Loucy (cell line): ENCODE measurements around the gene MTG2.

Source experiments
- H2AFZ ChIP-seq: fragments of 200-600 bp; sonication (generic); 2 replicates; pipeline ENCODE4 v1.6.0; 2016; ENCODE audit warnings: antibody characterized with exemption, mild to moderate bottlenecking, low read length, moderate library complexity
- H3F3A ChIP-seq: fragments of 200-600 bp; 2 replicates; pipeline ENCODE4 v1.6.0; 2016; ENCODE audit warnings: antibody characterized with exemption, low read depth, mild to moderate bottlenecking
- H3K27me3 ChIP-seq: fragments of 200-600 bp; sonication (generic); 2 replicates; pipeline ENCODE4 v1.6.1; 2014; ENCODE audit warnings: low read length, mild to moderate bottlenecking; ENCODE audit not compliant: insufficient read depth, poor library complexity, severe bottlenecking
- H3K36me3 ChIP-seq: fragments of 200-600 bp; sonication (generic); 2 replicates; pipeline ENCODE4 v1.6.1; 2016; ENCODE audit warnings: low read length; ENCODE audit not compliant: insufficient read depth
- H3K4me1 ChIP-seq: fragments of 200-600 bp; sonication (generic); 2 replicates; pipeline ENCODE4 v1.5.1; 2014; ENCODE audit warnings: low read length, mild to moderate bottlenecking; ENCODE audit not compliant: insufficient read depth, poor library complexity, severe bottlenecking
- H3K4me2 ChIP-seq: fragments of 200-600 bp; sonication (generic); 2 replicates; pipeline ENCODE4 v1.6.0; 2014; ENCODE audit warnings: antibody characterized with exemption, low read length, low read depth, mild to moderate bottlenecking; ENCODE audit not compliant: poor library complexity, severe bottlenecking
- H3K4me3 ChIP-seq: fragments of 200-600 bp; sonication (generic); 2 replicates; pipeline ENCODE4 v1.5.1; 2014; ENCODE audit warnings: low read length, mild to moderate bottlenecking, mixed read lengths; ENCODE audit not compliant: poor library complexity, severe bottlenecking
- H3K79me2 ChIP-seq: fragments of 200-600 bp; sonication (generic); 2 replicates; pipeline ENCODE4 v1.6.1; 2014; ENCODE audit warnings: low read length; ENCODE audit not compliant: insufficient read depth
- H3K9ac ChIP-seq: fragments of 200-600 bp; sonication (generic); 2 replicates; pipeline ENCODE4 v1.6.0; 2014; ENCODE audit warnings: mild to moderate bottlenecking, low read depth, low read length, moderate library complexity; ENCODE audit not compliant: poor library complexity, severe bottlenecking
- H3K9me2 ChIP-seq: fragments of 200-600 bp; sonication (generic); replicated peaks from 2 replicates; pipeline ENCODE4 v1.6.1; 2016; ENCODE audit warnings: low read depth, low read length, mixed read lengths
- H3K9me3 ChIP-seq: fragments of 200-600 bp; sonication (generic); 2 replicates; pipeline ENCODE4 v1.6.1; 2014; ENCODE audit warnings: mild to moderate bottlenecking, antibody characterized with exemption, low read length, low read depth; ENCODE audit not compliant: insufficient read depth
- H4K20me1 ChIP-seq: fragments of 200-600 bp; sonication (generic); 2 replicates; pipeline ENCODE4 v1.6.0; 2014; ENCODE audit warnings: antibody characterized with exemption, low read length, mild to moderate bottlenecking; ENCODE audit not compliant: insufficient read depth, poor library complexity, severe bottlenecking
- EZH2phosphoT487 ChIP-seq: fragments of 200-600 bp; IDR thresholded peaks from 2 replicates; pipeline ENCODE4 v1.6.1; 2018; ENCODE audit warnings: antibody characterized with exemption, mild to moderate bottlenecking, moderate library complexity, borderline replicate concordance
- TF ChIP-seq, protein P1 (sequence below): fragments of 200-600 bp; sonication (generic); conservative IDR thresholded peaks from 2 replicates; pipeline ENCODE4 v1.5.1; 2014; ENCODE audit warnings: mild to moderate bottlenecking, antibody characterized with exemption, low read length

The MTG2 gene

DNA sequence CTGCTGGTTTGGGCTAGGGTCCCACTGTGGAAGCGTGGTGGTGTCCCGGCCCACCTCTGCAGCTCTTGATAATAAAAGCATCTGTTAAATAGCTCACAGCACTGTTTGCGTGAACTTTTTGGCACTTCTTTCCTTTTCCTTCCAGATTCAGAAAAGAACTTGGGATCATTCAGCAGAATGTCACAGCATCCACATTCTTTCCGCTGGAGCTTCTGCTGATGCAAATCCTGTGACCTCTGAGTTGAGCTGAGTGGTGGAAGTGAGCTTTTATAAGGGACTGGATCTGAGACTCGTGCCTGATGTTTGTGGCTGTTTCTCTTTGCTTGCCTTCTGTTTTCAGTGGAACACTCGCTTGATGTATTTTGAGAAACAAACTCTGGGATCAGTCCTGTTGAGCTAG is 59.3 kb downstream of the MTG2 start:
- peaks cover 86% of the 10 kb centered on the region for H3K79me2 ChIP-seq
- no peaks in the 10 kb centered on the region for H3K9me2 ChIP-seq
- H3K4me1 ChIP-seq = peaks cover 70% of the 10 kb centered on the region
- H4K20me1 ChIP-seq = peaks cover 74% of the 10 kb centered on the region
- no peak overlapping the region for H3K4me3 ChIP-seq
- H3K4me2 ChIP-seq = peak overlapping the region; percentile 96
- H3F3A ChIP-seq = no peaks in the 10 kb centered on the region; the same call in 1 of the 2 replicates
- TF ChIP-seq EZH2phosphoT487 = no peak
- TF ChIP-seq, protein P1, sequence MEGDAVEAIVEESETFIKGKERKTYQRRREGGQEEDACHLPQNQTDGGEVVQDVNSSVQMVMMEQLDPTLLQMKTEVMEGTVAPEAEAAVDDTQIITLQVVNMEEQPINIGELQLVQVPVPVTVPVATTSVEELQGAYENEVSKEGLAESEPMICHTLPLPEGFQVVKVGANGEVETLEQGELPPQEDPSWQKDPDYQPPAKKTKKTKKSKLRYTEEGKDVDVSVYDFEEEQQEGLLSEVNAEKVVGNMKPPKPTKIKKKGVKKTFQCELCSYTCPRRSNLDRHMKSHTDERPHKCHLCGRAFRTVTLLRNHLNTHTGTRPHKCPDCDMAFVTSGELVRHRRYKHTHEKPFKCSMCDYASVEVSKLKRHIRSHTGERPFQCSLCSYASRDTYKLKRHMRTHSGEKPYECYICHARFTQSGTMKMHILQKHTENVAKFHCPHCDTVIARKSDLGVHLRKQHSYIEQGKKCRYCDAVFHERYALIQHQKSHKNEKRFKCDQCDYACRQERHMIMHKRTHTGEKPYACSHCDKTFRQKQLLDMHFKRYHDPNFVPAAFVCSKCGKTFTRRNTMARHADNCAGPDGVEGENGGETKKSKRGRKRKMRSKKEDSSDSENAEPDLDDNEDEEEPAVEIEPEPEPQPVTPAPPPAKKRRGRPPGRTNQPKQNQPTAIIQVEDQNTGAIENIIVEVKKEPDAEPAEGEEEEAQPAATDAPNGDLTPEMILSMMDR = no peak
- no peak overlapping the region for H2AFZ ChIP-seq
- no peaks in the 10 kb centered on the region for H3K36me3 ChIP-seq
- H3K9me3 ChIP-seq = no peaks in the 10 kb centered on the region
- no peak overlapping the region for H3K9ac ChIP-seq
- H3K27me3 ChIP-seq = no peaks in the 10 kb centered on the region

DNA sequence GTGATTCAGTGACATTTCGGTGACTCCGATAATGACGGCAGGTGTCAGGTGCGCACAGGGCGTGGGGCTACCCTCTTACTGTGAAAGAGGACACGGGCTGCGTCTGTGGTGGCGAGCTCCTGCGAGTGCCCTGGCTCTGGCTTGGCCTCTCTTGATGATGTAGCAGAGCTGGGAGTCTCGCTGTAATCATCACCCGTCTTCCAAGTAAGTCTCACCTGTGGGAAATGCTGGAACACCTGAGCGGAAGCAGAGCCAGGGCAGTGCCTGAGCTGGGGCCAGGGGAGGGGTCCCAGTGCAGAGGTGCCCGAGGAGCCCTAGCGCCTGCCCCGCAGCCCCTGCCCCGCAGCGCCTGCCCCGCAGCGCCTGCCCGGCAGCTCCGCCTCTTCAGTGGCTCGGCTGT is 60.3 kb downstream of the MTG2 start:
- peak overlapping the region; percentile 14 for H3K4me3 ChIP-seq
- H3K4me1 ChIP-seq = peaks cover 64% of the 10 kb centered on the region
- no peak for TF ChIP-seq EZH2phosphoT487
- TF ChIP-seq, protein P1 = no peak
- H3K9me3 ChIP-seq = no peaks in the 10 kb centered on the region
- H2AFZ ChIP-seq = no peak overlapping the region
- no peak overlapping the region for H3K9ac ChIP-seq
- no peaks in the 10 kb centered on the region for H3K27me3 ChIP-seq
- H3K9me2 ChIP-seq = no peaks in the 10 kb centered on the region
- H4K20me1 ChIP-seq = peaks cover 74% of the 10 kb centered on the region
- H3F3A ChIP-seq = no peaks in the 10 kb centered on the region; the same call in 1 of the 2 replicates
- peaks cover 94% of the 10 kb centered on the region for H3K79me2 ChIP-seq
- peak overlapping the region; percentile 96 for H3K4me2 ChIP-seq
- no peaks in the 10 kb centered on the region for H3K36me3 ChIP-seq

DNA sequence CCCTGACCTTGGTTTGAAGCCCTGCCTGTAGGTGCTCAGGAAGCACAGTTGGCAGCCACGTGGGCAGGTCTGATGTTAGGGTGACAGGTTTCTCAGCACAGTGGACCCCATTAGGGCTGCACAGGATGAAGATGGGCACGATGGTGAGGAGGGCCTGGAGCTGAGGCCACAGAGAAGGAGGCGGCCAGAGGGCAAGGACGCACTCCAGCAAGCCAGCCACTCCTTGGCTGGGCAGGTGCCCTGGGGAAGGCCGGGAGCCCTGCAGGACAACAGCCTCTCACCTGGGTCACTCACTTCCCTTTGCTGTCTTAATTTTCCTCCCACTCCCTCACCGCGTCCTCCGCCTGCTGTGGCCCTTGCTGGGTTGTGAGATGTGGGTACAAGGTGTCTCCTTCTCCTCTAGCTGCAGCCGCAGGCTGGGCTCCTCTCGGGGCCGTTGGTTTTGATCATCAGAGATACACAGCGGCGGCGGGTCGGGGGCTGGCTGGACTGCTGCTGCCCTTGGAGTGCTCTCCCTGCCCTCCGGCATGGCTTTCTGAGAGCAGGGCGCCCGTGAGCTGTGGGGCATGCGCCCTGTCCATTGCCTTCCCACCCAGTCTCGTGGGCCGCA is 61.2 kb downstream of the MTG2 start:
- peaks cover 78% of the 10 kb centered on the region for H4K20me1 ChIP-seq
- peak overlapping the region; percentile 72 for H3K4me3 ChIP-seq
- no peaks in the 10 kb centered on the region for H3K36me3 ChIP-seq
- H3K4me2 ChIP-seq = peak overlapping the region; percentile 96
- no peaks in the 10 kb centered on the region for H3K9me3 ChIP-seq
- H3F3A ChIP-seq = no peaks in the 10 kb centered on the region; the same call in 1 of the 2 replicates
- H2AFZ ChIP-seq = peak overlapping the region; percentile 58; the same call in 1 of the 2 replicates
- no peaks in the 10 kb centered on the region for H3K9me2 ChIP-seq
- H3K27me3 ChIP-seq = no peaks in the 10 kb centered on the region
- peak overlapping the region; percentile 66 for H3K9ac ChIP-seq
- TF ChIP-seq EZH2phosphoT487 = no peak
- TF ChIP-seq, protein P1 = no peak
- peaks cover 66% of the 10 kb centered on the region for H3K4me1 ChIP-seq
- H3K79me2 ChIP-seq = peaks cover 97% of the 10 kb centered on the region
